ENCODE data around the gene GFPT2. TPM values are rescaled to one million over a fixed set of nuclear protein-coding genes. Genes with fewer than 3 reads are reported as not detected.

GFPT2 gene
- total and polyA plus RNA-seq, 9 of the 15 experiments (the other 6 are each of a cell fraction or from before 2014, with no cell fraction given): 0.07 to 0.14 (median 0.08) TPM; not detected in 6

GRCh38 chr5:180290568-180291233 lies 62.4 kb downstream of the GFPT2 start:
- FAIRE-seq (no peak), ATAC-seq (no peak), DNase-seq (ENCODE audit: extremely low read depth in 1 of 4, low spot score in 3 of 4) (no peak)
- no peaks in the 10 kb centered on the region for H3K9me3 ChIP-seq (replicated peaks; ENCODE audit: control insufficient read depth, insufficient read depth, low read depth, low read length)
- peak overlapping the region; percentile 93 for H3K4me3 ChIP-seq
- BruUV-seq (replicated peaks): TSS peak; percentile 65
- no peaks in the 10 kb centered on the region for H3K9me1 ChIP-seq (ENCODE audit: control insufficient read depth, insufficient read depth, low read length)
- in situ Hi-C loops (cut with MboI) (no loop called here), intact Hi-C loops (cut with micrococcal nuclease) (loop anchor here (10.0 kb wide), 1 partner anchor 86 kb away; the partner anchor contains the start of gene RASGEF1C)
- ChIA-PET POLR2A (interaction anchor here (1.1 to 2.1 kb wide), 3 partner anchors 9 to 19 kb away, joined by 5 to 12 read pairs (median 6); no protein-coding TSS in a partner anchor), CTCF (ENCODE audit: low intra/inter-chr PET ratio) (interaction anchor here (0.6 kb wide), 1 partner anchor 81 kb away, joined by 6 read pairs; the partner anchor contains the start of gene RASGEF1C)
- no peaks in the 10 kb centered on the region for H3K27me3 ChIP-seq (ENCODE audit: control insufficient read depth in 2 of 2, insufficient read depth in 2 of 2, low read length in 2 of 2)
- H4K20me1 ChIP-seq (replicated peaks; ENCODE audit: control insufficient read depth, insufficient read depth, low read length): peaks cover 14% of the 10 kb centered on the region
- no peak overlapping the region for H2AFZ ChIP-seq (ENCODE audit: low read depth, low read length)
- H3K4me2 ChIP-seq (ENCODE audit: insufficient read depth, low read length): peak overlapping the region; percentile 74
- peaks cover 46% of the 10 kb centered on the region for H3K79me2 ChIP-seq (ENCODE audit: control insufficient read depth, insufficient read depth, low read length)
- H3K9ac ChIP-seq (ENCODE audit: insufficient read depth in 1 of 2, low read depth in 2 of 2, low read length in 2 of 2): peak overlapping the region; percentile 69 to 97; a peak in 3 of 4 replicates
- no peak overlapping the region for H3K27ac ChIP-seq (ENCODE audit: extremely low read depth, low read depth, low read length)
- peaks cover 12% of the 10 kb centered on the region; the same call in 2 of the 3 replicates for H3K36me3 ChIP-seq (ENCODE audit: control insufficient read depth, insufficient read depth, low read length)
- 16% methylated on average over 13 of the region's 13 CpGs for WGBS (ENCODE audit: insufficient coverage, low coverage, missing lambda C conversion rate)
- peaks cover 13 to 37% of the 10 kb centered on the region in 2 experiments; a peak in 4 of 5 replicates for H3K4me1 ChIP-seq (replicated peaks in 1 of 2; ENCODE audit: control insufficient read depth in 2 of 2, insufficient read depth in 2 of 2, low read length in 2 of 2)
- no peak for TF ChIP-seq ZSCAN29 (IDR thresholded peaks at IDR 0.05)
- TF ChIP-seq MXI1 (IDR thresholded peaks at IDR 0.05; ENCODE audit: low read depth, low read length): no peak
- TF ChIP-seq ZNF24 (IDR thresholded peaks at IDR 0.05): peak; percentile 76

- ChIA-PET CTCF (ENCODE audit: low intra/inter-chr PET ratio) (interaction anchor here (0.6 kb wide), 1 partner anchor 81 kb away, joined by 6 read pairs; the partner anchor contains the start of gene RASGEF1C), POLR2A (interaction anchor here (0.6 to 2.1 kb wide), 5 partner anchors 9 to 18 kb away, joined by 3 to 12 read pairs (median 3); no protein-coding TSS in a partner anchor)
- FAIRE-seq (no peak), ATAC-seq (no peak), DNase-seq (ENCODE audit: extremely low read depth in 1 of 4, low spot score in 3 of 4) (peak in 1 of 4 experiments; percentile 33)
- no peak overlapping the region for H3K27ac ChIP-seq (ENCODE audit: extremely low read depth, low read depth, low read length)
- no peaks in the 10 kb centered on the region for H3K9me1 ChIP-seq (ENCODE audit: control insufficient read depth, insufficient read depth, low read length)
- H3K36me3 ChIP-seq (ENCODE audit: control insufficient read depth, insufficient read depth, low read length): peaks cover 18% of the 10 kb centered on the region; the same call in 2 of the 3 replicates
- no TSS peak for BruUV-seq (replicated peaks)
- intact Hi-C loops (cut with micrococcal nuclease): loop anchor here (10.0 kb wide), 1 partner anchor 85 kb away; the partner anchor contains the start of gene RASGEF1C
- peak overlapping the region; percentile 74 for H3K4me2 ChIP-seq (ENCODE audit: insufficient read depth, low read length)
- peaks cover 46% of the 10 kb centered on the region for H3K79me2 ChIP-seq (ENCODE audit: control insufficient read depth, insufficient read depth, low read length)
- H3K9ac ChIP-seq (ENCODE audit: insufficient read depth in 1 of 2, low read depth in 2 of 2, low read length in 2 of 2): no peak overlapping the region; a peak in 1 of 4 replicates
- TF ChIP-seq TBL1XR1 (IDR thresholded peaks at IDR 0.05; ENCODE audit: low read length in 2 of 2) (no peak), NFIC (IDR thresholded peaks at IDR 0.05) (peak; percentile 84)
- in situ Hi-C loops (cut with MboI): no loop called here
- H3K4me1 ChIP-seq (replicated peaks in 1 of 2; ENCODE audit: control insufficient read depth in 2 of 2, insufficient read depth in 2 of 2, low read length in 2 of 2): peaks cover 13 to 37% of the 10 kb centered on the region in 2 experiments; a peak in 4 of 5 replicates
- H2AFZ ChIP-seq (ENCODE audit: low read depth, low read length): no peak overlapping the region
- H3K9me3 ChIP-seq (replicated peaks; ENCODE audit: control insufficient read depth, insufficient read depth, low read depth, low read length): no peaks in the 10 kb centered on the region
- H4K20me1 ChIP-seq (replicated peaks; ENCODE audit: control insufficient read depth, insufficient read depth, low read length): peaks cover 14% of the 10 kb centered on the region
- no peak overlapping the region for H3K4me3 ChIP-seq
- H3K27me3 ChIP-seq (ENCODE audit: control insufficient read depth in 2 of 2, insufficient read depth in 2 of 2, low read length in 2 of 2): no peaks in the 10 kb centered on the region
- 58% methylated on average over 4 of the region's 5 CpGs for WGBS (ENCODE audit: insufficient coverage, low coverage, missing lambda C conversion rate)
Measured at GRCh38 chr5:180289966-180290365, 63.2 kb downstream of the GFPT2 start.

All from K562 (cell line).